Stimulated activated CD8-positive, alpha-beta memory T cell treated with anti-CD3 and anti-CD28 coated beads, Interleukin-12 subunit alpha, Interleukin-12 subunit beta, amount 100 ng/mL, for 24 hours (primary cell): ENCODE results near the gene TYK2.
"Not testable (repeated sequence)": the region's sequence is repeated elsewhere in the genome, so short reads cannot be mapped to it uniquely, and the experiment has no call there.

Experiments
- DNase-seq: peaks from one replicate; pipeline ENCODE4 v3.0.0-alpha.2; 2020; ENCODE audit errors: extremely low read depth

TYK2 gene

DNA sequence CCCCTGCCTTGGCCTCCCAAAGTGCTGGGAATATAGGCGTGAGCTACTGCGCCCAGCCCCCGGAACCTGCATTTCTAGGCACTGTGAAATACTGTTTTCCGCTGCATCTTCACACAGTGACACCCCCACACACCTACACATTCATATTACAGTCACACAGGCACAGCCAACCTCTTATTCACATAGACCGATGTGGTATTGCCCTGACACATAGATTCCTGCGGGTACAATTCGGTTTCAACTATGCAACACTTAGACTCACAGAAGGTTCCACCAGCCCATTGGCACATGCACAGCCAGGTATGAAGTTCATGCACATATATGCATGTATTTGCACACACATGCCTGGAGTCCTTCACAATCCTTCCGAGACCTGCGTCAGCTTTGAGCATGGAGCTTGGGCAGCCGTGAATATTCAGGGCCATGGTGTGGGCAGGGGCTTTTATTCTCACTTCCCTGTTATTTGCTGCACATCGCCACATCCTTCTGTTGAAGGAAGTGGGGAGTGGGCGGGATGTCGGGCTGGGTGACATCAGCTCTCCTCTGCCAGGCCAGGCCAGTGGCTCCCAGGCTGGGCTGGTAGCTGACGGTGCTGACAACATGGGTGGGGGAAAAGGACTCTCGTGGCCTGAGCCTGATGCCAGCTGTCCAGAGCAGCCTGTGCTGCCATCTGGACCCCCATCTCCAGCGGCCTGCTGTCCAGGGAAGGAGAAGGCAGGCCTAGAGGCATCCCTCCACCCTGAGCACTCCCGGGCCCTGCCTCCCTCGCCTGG, 28.3 kb upstream of the TYK2 start:
- DNase-seq, result no peak

DNA sequence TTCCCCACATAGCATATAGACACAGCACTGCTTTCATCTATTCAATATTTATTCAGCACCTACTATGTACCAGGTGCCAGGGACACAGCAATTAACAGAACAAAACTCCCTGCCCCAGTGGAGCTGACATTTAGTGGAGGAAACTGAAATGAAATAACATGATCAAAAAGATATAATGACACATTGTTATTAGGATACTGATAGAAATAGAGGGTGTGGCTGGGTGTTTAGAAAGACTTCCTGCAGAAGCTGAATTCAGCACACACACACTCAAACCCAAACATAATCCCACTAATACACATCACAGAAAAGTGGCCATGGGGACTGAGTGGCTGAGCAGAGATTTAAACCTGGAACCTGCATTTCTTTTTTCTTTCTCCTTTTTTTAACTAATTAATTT, 26.7 kb upstream of the TYK2 start:
- DNase-seq, result no peak

DNA sequence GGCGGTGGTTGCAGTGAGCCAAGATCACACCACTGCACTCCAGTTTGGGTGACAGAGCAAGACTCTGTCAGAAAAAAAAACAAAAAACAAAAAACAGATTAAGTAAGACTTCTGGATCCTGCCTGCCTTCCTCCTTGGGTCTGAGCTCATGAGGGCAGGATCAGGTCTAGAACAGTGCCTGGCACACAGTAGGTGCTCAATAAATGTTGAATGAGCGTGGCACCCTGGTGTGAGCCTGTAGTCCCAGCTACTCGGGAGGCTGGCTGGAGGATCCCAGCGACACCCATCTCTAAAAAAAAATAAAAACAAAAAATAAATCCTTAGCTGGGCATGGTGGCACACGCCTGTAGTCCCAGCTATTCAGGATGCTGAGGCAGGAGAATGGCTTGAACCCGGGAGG, 25.8 kb upstream of the TYK2 start:
- no peak for DNase-seq

DNA sequence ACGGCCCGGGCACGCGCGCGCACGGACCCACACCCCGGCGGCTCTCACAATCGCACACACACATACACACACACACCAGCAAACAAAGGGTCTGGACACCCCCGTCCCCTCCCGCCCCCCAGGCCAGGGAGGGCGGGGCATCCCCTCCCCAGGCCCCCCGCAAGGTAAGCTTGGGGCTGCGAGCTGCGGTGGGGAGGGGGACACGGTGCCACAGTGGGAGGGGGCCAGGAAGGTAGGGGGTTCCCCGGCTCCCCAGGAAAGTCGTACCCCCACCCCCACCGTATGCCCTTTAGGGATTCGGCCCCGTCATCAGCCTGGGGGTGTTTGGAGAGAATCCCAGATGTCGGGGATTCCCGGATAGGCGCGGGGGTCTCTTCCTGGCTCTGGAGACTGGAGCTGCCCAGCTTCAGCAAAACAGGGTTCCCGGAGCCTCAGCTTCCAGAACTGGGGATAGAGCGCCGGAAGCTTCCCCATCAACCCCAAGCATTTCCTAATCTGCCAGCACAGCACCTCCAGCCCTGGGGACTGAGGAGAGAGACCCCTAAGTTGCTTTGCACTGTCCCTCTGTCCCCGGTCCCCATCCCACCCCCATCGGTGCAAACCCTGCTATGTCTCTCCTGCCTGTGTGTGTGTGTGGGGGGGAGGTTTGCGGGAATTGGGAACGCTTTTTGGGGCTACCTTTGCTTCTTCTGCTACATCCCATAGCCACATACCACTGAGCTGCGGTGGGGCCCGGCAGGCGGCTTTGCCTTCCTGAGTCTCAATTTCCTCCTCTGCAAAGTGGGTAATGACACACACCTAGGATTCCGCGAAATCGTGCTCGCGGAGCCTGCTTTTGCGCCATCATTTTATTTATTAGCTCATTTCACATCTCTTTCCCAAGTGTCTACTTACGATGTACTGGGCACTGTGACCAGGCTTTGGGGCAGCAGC, 24.8 kb upstream of the TYK2 start:
- no peak for DNase-seq

DNA sequence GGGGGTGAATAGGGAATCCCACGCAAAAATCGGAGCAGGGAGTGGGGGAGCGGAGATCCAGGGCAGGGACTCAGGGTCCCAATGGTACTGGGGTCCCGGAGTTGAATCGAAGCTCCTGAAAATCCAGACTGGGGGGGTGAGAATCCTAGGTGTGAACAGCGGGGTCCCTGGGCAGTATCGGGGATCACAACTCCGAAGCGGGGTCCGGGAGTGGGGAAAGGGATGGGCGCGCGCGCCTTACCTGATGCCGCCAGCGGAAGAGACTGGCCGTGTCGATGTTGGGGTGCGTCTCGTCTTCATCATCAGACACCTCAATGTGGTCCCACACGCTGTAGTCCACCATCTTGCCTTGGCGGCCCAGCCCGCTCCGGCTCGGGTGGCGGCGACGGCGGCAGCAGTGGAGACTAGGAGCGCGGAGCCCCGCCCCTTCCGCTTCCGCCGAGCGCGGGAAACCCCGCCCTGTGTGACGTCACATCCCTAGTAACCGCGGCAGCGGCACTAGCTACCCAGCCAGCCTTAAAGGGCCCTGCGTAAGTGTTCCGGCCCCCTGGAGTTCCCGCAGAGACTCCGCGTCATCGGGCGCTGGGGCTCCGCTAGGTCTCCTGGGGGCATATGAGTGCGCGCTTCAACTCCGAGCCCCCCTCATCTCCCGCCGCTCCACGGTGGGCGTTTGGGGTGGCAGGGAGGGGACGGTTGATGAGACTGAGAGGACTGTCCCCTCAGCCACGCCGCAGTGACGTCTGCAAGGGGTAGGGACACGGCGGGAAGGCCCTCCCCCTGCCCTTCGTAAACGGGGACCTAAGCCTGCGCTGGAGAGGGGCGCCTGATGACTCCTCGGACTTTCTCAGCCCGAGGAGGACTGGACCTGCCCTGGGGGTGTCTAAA, 23.0 kb upstream of the TYK2 start, which contains the start of gene CDC37:
TSS of gene CDC37 (minus strand) at position 406 of the 885 bp plus-strand sequence. CDS start at position 343, 63 bp downstream.
- DNase-seq, result peak; percentile 96

DNA sequence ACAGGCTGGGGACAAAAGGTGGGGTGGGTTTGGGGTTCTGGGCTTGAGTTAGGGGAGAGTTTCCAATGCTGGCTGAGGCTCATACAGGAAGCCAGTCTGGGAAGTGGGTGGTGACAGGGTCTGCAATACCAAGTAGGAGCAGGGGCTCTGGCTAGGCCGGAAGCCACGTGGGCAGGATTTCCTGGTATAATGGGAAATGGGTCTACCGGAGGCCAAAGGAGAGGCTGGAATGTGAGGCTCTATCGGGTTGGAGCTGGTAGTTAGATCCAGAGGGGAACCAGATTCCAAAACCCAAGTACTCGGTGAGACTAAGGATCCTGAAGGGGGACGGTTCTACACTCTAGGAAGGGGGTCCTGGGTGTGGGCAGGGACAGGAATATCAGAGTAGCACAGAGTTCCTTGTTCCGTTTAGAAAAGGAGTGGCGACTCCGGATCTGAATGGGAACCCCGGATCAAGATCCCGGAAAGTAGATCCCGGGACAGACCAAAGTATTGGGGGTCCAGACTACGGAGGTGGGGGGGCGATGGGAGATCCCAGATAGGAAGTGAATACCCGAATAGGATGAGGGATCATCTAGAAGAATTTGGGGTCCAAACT, 22.2 kb upstream of the TYK2 start:
- DNase-seq, result no peak

DNA sequence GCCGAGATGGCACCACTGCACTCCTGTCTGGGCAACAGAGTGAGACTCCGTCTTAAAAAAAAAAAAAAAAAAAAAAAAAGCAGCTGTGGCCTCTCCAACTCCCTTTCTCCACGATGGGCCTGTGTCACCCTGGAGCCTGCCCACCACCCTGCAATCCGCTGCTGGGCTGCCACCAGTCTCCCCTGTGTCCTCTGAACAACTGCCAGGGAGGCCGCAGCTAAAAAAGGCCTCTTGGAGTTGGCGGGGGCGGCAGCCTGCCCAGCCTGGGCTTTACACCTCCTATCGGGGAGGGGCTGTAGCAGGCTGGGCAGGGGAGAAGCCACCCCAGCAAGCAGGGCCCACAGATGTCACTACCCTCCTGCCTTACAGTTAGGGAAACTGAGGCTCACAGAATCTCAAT, 19.5 kb upstream of the TYK2 start:
- no peak for DNase-seq

DNA sequence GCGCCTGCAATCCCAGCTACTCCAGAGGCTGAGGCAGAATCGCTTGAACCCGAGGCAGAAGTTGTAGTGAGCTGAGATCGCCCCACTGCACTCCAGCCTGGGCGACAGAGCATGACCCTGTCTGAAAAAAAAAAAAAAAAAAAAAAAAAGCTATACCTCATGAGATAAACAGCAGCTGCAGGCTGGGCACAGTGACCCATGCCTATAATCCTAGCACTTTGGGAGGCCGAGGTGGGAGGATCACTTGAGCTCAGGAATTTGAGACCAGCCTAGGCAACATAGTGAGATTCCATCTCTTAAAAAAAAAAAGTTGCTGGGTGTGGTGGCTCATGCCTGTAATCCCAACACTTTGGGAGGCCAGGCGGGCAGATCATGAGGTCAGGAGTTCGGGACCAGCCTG, 19.0 kb upstream of the TYK2 start:
- not testable (repeated sequence) for DNase-seq

DNA sequence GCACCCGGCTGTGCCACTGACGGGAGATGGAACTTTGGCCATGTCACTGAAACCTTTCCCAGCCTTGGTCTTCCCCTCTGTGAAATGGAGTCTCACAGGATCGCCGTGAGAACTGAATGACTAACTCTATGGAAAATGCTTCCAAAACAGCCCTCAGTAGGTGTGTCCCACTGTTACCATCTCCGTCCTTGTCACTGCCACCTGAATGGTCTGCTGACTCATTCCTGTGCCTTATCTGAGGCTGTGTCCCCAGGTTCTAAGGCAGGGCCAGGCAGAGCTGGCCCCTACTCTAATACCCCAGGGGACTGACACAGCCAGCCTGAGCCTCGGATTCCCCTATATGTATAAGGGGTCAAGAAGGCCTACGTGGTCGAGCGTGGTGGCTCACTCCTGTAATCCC, 18.4 kb upstream of the TYK2 start:
- no peak for DNase-seq

DNA sequence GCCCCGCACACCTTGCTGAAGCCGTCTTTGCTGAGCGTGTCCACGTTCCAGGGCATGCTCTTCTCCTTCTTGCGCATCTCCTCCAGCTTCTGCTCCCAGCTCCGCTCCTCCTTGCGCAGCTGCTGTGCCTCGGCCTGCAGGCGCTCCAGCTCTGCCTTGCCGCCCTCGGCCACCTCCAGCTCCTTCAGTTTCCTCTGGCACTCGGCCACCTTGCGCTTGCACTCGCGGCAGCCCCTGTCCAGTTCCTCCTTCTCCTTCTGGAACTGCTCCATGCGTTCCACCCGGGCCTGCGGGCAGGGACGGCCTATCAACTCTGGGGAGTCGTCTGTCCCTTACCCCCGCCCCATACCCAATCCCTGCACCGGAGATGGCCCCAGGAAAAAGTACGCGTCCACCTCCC, 15.5 kb upstream of the TYK2 start:
- DNase-seq, result no peak

DNA sequence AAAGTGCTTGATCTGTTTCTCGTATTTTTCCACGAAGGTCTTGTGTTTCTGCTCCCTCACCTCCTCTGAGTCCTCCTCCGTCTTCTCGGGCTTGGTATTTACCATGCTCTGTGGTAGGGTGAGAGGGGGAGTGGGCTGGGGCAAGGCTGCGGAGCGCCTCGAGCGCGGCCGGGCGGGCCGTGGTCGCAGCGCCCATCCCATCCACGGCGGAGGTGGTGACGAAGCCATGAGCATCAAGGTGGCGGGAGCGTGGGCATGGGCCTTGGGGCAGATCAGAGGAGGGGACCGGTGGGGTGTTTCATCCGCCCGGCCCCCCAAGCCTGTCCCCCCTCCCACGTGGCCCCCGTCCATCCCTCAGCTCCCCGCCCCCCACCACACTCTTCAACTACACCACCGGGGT, 15.1 kb upstream of the TYK2 start:
- no peak for DNase-seq

DNA sequence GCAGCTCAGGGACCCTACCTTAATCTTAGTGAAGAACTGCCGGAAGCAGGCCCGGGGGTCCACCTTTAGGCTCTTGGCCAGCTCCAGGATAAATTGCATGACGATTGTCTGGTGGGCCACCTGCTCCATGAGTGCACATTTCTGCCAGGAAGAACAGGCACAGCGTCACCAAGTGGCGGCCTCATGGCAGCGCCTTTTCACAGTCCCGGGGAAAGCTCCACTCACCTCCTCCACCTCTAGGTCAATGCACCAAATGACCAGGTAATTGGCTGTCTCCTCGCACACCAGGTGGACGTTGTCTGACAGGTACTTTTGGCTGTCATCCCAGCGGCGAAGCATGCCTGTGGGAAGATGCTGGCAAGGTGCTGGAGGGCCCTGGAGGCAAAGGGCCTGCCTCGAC, 14.6 kb upstream of the TYK2 start:
- DNase-seq, result no peak

DNA sequence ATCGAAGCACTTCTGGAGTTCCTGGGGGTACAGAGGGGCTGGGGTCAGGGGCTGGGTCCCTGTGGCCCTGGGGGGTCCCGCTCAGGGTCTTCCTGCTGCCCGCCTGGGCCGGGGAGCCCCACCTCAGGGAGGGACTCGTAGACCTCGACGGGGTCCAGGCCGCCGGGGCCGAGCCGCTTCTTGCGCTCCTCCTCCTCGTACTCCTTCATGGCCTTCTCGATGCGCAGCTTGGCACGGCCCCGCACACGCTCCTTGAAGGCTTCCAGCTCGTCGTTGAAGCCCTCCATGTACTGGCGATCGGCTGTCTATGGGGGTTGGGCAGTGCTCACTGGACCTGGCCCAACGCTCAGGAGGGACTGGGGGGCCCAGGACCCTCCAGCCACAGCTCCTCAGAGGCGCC, 12.8 kb upstream of the TYK2 start:
- DNase-seq, result no peak

DNA sequence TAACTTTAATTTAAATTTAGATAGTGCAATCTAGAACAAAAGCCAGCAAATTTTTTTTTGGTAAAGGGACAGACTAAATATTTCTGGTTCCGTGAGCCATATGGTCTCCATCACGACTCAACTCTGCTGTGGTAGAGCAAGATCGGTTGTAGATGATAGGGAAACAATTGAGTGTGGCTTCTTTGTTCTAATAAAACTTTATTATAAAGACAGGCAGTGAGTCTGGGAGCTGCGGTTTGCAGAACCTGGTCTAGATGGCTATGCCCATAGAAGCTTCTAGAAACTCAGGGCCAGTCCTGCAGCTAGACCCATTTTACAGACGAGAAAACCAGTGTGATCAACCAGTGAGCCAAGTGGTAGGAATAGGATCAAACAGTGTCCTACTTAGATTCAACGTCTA, 11.7 kb upstream of the TYK2 start:
- DNase-seq, result no peak

DNA sequence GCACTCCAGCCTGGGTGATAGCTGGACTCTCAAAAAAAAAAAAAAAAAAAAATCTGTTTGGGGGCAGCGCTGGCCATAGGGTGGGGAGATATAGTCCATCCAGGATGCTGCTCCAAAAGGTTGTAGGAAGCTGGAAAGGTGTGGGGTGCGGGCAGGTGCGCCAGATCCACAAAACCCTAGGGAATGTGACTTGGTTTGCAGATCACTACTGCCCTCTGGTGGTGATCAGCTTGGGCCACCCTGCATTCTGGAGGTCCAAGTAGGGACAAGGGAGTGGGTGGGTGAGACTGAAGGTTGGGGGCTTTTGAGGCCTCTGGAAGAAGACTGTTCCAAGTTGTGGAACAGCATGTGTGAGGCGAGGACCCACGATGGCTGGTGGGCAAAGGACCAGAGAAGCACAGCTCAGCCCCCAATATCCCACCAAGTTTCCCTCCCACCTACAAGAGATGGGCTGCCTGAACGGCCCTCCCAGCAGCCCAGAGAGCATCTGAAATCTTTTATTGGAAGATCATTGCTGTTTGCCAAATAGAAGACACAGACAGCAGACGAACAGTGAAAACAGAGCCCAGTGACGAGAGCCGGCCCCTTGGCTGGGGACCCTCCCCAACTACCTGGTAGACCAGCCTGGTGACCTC, 10.4 kb upstream of the TYK2 start:
- DNase-seq, result no peak

DNA sequence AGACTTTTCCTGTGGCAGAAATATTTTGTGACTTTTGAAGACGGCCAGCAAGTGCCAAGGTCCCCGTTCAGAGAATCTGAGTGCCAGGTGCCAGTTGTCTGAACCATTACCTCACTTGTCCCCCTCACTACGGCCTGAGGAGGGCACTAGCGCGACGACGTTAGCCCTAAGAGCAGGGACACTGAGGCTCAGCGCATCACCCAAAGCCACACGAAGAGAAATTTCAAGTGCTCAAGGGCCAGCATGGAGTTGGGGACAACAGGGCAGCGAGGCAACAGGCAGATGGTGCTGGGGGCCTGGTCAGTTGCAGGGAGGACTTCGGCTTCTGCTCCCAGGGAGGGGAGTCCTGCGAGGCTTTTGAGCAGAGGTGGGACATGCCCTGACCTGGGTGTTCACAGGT, 9.5 kb upstream of the TYK2 start:
- no peak for DNase-seq

DNA sequence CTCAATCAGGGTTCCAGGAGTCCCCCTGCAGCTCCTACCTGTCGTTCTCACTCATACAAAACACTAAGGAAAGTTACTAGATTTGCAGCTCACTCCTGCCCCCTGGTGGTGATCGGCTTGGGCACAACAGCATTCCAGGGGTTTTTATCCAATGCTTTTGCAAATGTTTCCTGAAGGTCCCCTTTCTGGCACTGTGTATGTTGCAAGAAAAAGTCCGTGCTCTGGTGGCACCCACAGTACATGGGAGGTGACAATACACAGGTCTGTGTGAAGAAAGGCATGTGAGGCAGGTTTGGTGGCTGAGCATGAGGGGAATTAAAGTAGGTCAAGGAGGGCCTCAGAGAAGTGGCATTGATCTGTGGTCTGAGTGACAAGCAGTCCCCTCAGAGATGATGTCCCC, 8.6 kb upstream of the TYK2 start:
- peak; percentile 46 for DNase-seq

DNA sequence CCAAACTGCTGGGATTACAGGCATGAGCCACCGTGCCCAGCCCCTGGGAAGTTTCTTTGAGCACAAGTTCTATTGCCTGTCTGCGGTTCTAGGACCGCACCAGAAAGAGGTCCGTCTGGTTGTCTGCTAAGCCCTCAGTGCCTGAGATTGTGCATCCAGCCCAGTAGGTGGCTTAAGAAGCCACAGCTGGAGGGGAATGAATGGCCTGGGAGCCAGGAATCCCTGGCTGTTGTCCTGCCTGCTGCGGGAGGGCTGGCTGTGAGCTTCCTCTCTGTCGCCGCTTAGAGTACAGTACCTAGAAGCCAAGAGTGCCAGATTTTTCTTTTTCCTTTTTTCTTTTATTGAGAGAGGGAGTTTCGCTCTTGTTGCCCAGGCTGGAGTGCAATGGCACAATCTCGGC, 4.2 kb upstream of the TYK2 start:
- no peak for DNase-seq

DNA sequence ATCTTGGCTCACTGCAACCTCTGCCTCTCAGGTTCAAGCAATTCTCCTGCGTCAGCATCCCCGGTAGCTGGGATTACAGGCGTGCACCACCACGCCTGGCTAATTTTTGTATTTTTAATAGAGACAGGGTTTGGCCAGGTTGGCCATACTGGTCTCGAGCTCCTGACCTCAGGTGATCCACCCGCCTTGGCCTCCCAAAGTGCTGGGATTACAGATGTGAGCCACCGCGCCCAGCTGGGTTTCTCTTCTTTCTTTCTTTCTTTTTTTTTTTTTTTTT, 2.8 kb upstream of the TYK2 start:
- not testable (repeated sequence) for DNase-seq

DNA sequence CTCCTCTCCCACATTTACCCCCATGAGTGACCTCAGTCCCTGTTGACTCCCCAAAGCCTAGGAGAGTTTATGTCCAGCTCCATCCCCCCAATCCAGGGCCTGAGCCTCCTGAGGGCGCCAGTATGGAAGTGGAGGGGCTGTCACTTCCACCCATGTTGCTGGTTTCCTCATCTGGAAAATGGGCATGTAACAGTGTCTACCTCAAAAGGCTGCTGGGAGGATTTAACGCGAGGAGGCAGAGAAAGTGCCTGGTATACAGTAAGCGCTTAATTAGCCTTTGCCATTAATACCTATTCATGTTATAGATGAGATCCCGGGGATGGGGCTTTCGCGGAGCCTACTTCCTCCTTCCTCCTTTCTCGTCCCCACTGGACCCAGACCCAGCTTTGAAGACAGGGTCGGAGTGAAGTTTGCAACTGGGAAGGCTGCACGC, 476 bp downstream of the TYK2 start:
- DNase-seq, result no peak

DNA sequence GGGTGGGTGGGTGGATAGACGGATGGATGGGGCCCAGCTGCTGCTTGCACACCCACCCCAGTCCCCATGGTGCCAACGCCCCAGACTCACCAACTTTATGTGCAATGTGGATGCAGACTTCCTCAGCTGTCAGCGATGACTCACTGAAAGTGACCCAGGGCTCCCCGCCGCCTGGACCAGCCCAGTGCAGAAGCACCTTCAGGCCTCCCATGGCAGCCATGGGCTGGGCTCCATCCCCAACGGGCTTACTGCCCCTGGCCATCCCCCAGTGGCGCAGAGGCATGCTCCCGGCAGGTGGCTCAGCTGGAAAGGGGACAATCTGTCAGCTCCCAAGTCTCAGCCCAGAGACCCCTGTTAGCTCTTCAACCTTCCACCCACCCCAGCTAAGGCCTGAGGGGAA, 2.2 kb downstream of the TYK2 start:
- DNase-seq, result no peak
